AG04450 (cell line): ENCODE data around the gene NALF2. TPM values are rescaled to one million over a fixed set of nuclear protein-coding genes. Genes with fewer than 3 reads are reported as not detected.

Experiments used
- CTCF ChIA-PET: fragments of 300-600, 350-600 bp; formaldehyde crosslinking; extraction: SDS; loops from one replicate; lab custom pipeline; 2022; ENCODE audit warnings: antibody characterized with exemption, inconsistent platforms; lab: Charles Lee
- POLR2A ChIA-PET: fragments of 350-600 bp; formaldehyde crosslinking; extraction: SDS; loops from one replicate; lab custom pipeline; 2021; ENCODE audit warnings: antibody characterized with exemption, inconsistent platforms; lab: Yijun Ruan, JAX
- DNase-seq: peaks from one replicate; pipeline ENCODE4 v3.0.0-alpha.2; 2011; ENCODE audit warnings: low read depth, low spot score
- H3K27ac ChIP-seq: one replicate; pipeline ENCODE4 v1.5.1; 2012; ENCODE audit warnings: low read depth, low read length, control low read depth
- H3K27me3 ChIP-seq: one replicate; pipeline ENCODE4 v1.6.0; 2012; ENCODE audit warnings: low read length; ENCODE audit not compliant: control insufficient read depth, insufficient read depth
- H3K4me3 ChIP-seq: 2 replicates; pipeline ENCODE4 v1.5.1; 2011; ENCODE audit warnings: mild to moderate bottlenecking, low read depth, low read length, control low read depth
- H3K9me3 ChIP-seq: 2 replicates; pipeline ENCODE4 v1.5.1; 2012; ENCODE audit warnings: low read length; ENCODE audit not compliant: control insufficient read depth, insufficient read depth
- polyA plus RNA-seq: library from polyadenylated mRNA; depleted of rRNA; stranded (reverse); fragments of >200 nt; gene quantifications from 2 replicates; pipeline ENCODE4 v1.2.3, GENCODE V29; 2011
- TF ChIP-seq, protein P1 (sequence below): IDR thresholded peaks from 2 replicates; pipeline ENCODE4 v1.5.1; 2011; ENCODE audit warnings: low read depth, low read length, control low read depth, inconsistent platforms

The NALF2 gene
- polyA plus RNA-seq, 1 experiment, result not detected

DNA sequence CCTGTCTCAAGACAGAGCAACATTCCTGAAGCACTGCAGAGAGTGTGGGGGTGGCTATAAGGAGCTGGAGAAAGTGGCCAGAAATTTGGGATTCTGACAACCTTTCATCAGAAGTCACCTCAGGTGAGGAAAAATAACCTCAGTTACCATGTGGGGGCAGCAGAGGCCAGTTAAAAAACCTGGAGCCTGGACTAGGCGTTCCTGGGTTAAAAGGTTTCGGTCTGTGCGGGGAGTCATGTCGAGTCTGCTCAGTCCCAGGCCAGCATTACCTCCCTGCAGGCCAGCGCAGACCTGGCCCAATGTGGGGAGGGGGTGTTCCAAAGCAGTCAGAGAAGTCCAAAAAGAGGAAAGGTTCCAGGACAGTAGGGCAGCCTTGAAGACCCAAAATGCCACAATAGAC lies 10.9 kb upstream of the NALF2 start:
- H3K27ac ChIP-seq, result no peak overlapping the region
- CTCF ChIA-PET, result no interaction called here
- TF ChIP-seq, protein P1, sequence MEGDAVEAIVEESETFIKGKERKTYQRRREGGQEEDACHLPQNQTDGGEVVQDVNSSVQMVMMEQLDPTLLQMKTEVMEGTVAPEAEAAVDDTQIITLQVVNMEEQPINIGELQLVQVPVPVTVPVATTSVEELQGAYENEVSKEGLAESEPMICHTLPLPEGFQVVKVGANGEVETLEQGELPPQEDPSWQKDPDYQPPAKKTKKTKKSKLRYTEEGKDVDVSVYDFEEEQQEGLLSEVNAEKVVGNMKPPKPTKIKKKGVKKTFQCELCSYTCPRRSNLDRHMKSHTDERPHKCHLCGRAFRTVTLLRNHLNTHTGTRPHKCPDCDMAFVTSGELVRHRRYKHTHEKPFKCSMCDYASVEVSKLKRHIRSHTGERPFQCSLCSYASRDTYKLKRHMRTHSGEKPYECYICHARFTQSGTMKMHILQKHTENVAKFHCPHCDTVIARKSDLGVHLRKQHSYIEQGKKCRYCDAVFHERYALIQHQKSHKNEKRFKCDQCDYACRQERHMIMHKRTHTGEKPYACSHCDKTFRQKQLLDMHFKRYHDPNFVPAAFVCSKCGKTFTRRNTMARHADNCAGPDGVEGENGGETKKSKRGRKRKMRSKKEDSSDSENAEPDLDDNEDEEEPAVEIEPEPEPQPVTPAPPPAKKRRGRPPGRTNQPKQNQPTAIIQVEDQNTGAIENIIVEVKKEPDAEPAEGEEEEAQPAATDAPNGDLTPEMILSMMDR, result peak; percentile 20; the same call in 1 of the 2 replicates
- no peak for DNase-seq
- POLR2A ChIA-PET, result no interaction called here
- no peak overlapping the region for H3K4me3 ChIP-seq
- H3K9me3 ChIP-seq, result no peaks in the 10 kb centered on the region
- H3K27me3 ChIP-seq, result no peaks in the 10 kb centered on the region

DNA sequence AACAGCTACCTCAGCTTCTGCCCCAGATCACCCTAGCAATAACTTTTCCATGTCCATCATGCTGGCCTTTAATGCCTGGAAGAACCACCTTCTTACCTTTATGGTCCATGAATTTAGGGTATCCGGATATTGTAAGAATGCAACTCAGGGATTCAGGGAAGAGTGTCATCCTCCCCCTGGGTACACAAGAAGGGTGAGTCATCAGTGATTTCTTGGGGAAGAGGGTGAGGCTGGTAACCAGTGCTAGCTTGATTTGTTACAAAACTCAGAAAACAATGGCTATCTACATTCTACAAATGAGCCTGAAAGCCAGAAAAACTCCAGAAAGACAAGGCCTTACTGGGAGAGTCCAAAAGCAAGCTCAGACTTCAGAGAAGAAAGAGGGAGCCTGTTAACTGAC lies 10.4 kb upstream of the NALF2 start:
- DNase-seq, result no peak
- ChIA-PET CTCF (no interaction called here), POLR2A (no interaction called here)
- no peak overlapping the region for H3K27ac ChIP-seq
- TF ChIP-seq, protein P1, result no peak
- no peaks in the 10 kb centered on the region for H3K9me3 ChIP-seq
- H3K27me3 ChIP-seq, result no peaks in the 10 kb centered on the region
- no peak overlapping the region for H3K4me3 ChIP-seq

DNA sequence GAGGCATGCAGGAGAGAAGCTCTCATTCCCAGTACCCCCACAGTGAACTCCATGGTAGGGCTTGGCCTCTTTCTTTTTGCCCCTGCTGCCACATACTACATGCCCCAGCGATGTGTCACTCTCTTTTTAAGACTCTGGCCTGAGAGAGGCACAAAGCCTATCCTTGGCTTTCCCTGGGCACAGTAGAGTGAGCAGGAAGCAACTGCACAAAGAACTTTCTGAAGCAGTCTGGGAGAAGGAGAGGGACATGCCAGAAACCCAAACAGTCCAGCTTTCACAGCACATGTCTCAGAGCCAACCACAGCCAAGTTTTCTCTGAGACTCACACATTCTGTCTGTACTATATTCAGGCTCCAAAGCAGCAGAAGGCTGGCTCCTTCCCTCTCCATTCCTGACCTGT lies 7.9 kb upstream of the NALF2 start:
- Histone ChIP-seq H3K9me3 (no peaks in the 10 kb centered on the region), H3K27ac (no peak overlapping the region), H3K27me3 (no peaks in the 10 kb centered on the region), H3K4me3 (no peak overlapping the region)
- TF ChIP-seq, protein P1, result no peak
- DNase-seq, result no peak
- ChIA-PET CTCF (no interaction called here), POLR2A (no interaction called here)

DNA sequence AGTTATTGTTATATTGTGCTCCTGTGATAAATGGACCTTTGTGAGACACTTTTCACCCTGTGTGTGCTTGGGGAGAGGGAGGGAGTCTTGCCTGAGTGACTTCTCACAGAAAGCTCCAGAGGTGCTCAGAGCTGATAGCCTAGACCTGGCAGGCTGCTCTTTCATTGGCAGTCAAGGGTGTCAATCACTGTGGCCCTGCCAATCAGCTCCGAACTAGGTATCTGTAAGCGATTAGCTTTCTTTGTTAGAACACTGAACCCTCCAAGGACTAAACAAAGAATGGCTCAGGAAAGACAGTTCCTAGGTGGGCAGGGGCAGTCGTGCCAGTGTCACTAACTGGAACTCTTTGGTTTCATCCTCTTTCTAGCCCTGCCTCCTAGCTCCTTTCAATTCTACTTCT lies 2.7 kb upstream of the NALF2 start:
- Histone ChIP-seq H3K27ac (no peak overlapping the region), H3K27me3 (peaks cover 3% of the 10 kb centered on the region), H3K9me3 (no peaks in the 10 kb centered on the region; the same call in 1 of the 2 replicates), H3K4me3 (no peak overlapping the region)
- ChIA-PET CTCF (no interaction called here), POLR2A (no interaction called here)
- TF ChIP-seq, protein P1, result no peak
- no peak for DNase-seq

DNA sequence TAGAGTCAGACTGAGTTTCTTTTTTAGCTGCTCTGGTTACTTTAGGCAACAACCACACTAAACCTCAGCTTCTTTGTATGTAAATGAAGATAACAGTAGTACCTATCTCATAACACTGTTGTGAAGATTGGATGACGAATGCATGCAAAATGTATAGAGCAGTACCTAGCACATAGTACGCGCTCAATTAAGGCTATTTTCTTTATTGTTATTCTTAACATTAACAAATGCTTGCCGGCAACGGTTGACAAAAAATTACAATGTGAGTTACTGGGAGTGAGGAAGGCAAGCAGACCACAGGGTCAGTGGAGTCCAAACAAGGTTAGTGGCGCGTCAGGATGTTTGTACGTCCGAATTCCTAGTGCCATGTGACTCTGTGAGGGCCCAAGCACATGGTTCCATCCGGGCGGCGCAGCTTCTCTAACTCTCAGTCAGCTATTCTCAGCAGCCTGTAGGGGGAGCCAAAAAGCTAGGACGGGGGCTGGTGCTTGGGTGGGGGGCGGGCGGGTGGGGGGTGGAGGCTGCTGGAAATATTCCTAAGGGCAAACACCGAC lies 821 bp upstream of the NALF2 start:
- CTCF ChIA-PET, result interaction anchor here (0.6 kb wide), 1 partner anchor 1089 kb away, joined by 3 read pairs; no protein-coding TSS in a partner anchor
- H3K9me3 ChIP-seq, result no peaks in the 10 kb centered on the region; the same call in 1 of the 2 replicates

More for the DNA sequence above, 821 bp upstream of the NALF2 start:
- H3K4me3 ChIP-seq, result no peak overlapping the region
- peaks cover 8% of the 10 kb centered on the region for H3K27me3 ChIP-seq
- POLR2A ChIA-PET, result no interaction called here
- no peak overlapping the region for H3K27ac ChIP-seq
- TF ChIP-seq, protein P1, result no peak
- DNase-seq, result no peak
